ENCODE results near the gene ZDHHC3.
A peak's percentile ranks its signal among the peaks of the same experiment; 100 is the strongest.

The ZDHHC3 gene

DNA sequence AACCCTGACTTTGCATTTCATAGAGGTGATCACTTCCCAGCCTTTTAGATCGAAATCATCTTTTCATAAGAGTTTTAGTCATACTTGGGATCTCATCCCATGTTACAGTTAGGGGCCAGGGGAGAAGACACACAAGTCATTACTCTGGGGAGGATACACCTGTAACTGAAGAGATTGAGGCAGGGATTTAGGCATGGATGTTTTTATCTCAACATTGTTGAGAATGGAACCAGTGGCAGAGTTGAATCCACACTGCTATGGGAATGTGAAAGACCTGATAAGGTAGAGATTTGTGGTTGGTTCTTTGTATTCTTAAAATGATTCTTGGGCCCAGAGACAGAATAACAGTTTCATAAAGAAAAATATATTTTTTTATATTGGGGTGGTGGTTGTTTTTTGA, 33.9 kb upstream of the ZDHHC3 start:
- H3K4me1 ChIP-seq (ENCODE audit: control insufficient read depth, insufficient read depth, low read length) = peaks cover 61% of the 10 kb centered on the region
- H3K27me3 ChIP-seq (ENCODE audit: control insufficient read depth, insufficient read depth, low read length) = no peaks in the 10 kb centered on the region
- no peak overlapping the region for H3K4me2 ChIP-seq (ENCODE audit: low read length)
- H3K9ac ChIP-seq (ENCODE audit: low read depth, low read length) = no peak overlapping the region
- no peaks in the 10 kb centered on the region for H3K9me3 ChIP-seq (replicated peaks; ENCODE audit: low read length)
- H3K4me3 ChIP-seq (ENCODE audit: low read length) = no peak overlapping the region
- peaks cover 31% of the 10 kb centered on the region for H3K36me3 ChIP-seq (ENCODE audit: insufficient read depth, low read length)

DNA sequence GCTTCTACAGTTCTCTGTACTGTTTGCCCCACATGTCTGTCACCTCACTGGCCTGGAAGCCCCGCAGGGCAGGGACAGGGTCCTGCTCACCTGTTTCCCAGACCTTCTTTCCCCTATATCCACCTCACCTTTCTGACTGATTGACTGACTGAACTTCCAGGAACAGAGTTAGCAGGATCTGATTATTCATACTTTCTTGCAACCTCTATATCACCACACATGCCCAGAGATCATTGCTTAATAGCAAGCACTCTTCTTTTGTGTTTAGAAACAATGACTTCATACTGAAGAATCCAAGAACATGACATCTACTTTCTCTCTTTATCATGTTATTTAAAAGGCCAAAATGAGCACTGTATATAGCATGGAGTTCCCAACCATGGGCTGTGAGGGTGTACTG, 32.1 kb upstream of the ZDHHC3 start:
- H3K27me3 ChIP-seq (ENCODE audit: control insufficient read depth, insufficient read depth, low read length) = no peaks in the 10 kb centered on the region
- no peak overlapping the region for H3K4me3 ChIP-seq (ENCODE audit: low read length)
- peaks cover 53% of the 10 kb centered on the region for H3K4me1 ChIP-seq (ENCODE audit: control insufficient read depth, insufficient read depth, low read length)
- peaks cover 40% of the 10 kb centered on the region for H3K36me3 ChIP-seq (ENCODE audit: insufficient read depth, low read length)
- peak overlapping the region; percentile 24 for H3K9ac ChIP-seq (ENCODE audit: low read depth, low read length)
- no peaks in the 10 kb centered on the region for H3K9me3 ChIP-seq (replicated peaks; ENCODE audit: low read length)
- H3K4me2 ChIP-seq (ENCODE audit: low read length) = peak overlapping the region; percentile 23

- Histone ChIP-seq H3K27me3 (ENCODE audit: control insufficient read depth, insufficient read depth, low read length) (no peaks in the 10 kb centered on the region), H3K4me3 (ENCODE audit: low read length) (no peak overlapping the region), H3K9ac (ENCODE audit: low read depth, low read length) (no peak overlapping the region), H3K4me1 (ENCODE audit: control insufficient read depth, insufficient read depth, low read length) (peaks cover 43% of the 10 kb centered on the region), H3K36me3 (ENCODE audit: insufficient read depth, low read length) (peaks cover 44% of the 10 kb centered on the region), H3K4me2 (ENCODE audit: low read length) (no peak overlapping the region), H3K9me3 (replicated peaks; ENCODE audit: low read length) (no peaks in the 10 kb centered on the region)
Observed at GRCh38 chr3:45007091-45007490, 31.1 kb upstream of the ZDHHC3 start.

- peaks cover 19% of the 10 kb centered on the region for H3K4me1 ChIP-seq (ENCODE audit: control insufficient read depth, insufficient read depth, low read length)
- H3K36me3 ChIP-seq (ENCODE audit: insufficient read depth, low read length) = peaks cover 69% of the 10 kb centered on the region
- H3K9ac ChIP-seq (ENCODE audit: low read depth, low read length) = no peak overlapping the region
- no peaks in the 10 kb centered on the region for H3K27me3 ChIP-seq (ENCODE audit: control insufficient read depth, insufficient read depth, low read length)
- H3K4me2 ChIP-seq (ENCODE audit: low read length) = no peak overlapping the region
- no peak overlapping the region for H3K4me3 ChIP-seq (ENCODE audit: low read length)
- no peaks in the 10 kb centered on the region for H3K9me3 ChIP-seq (replicated peaks; ENCODE audit: low read length)
Observed at GRCh38 chr3:45003859-45004258, 27.9 kb upstream of the ZDHHC3 start.

DNA sequence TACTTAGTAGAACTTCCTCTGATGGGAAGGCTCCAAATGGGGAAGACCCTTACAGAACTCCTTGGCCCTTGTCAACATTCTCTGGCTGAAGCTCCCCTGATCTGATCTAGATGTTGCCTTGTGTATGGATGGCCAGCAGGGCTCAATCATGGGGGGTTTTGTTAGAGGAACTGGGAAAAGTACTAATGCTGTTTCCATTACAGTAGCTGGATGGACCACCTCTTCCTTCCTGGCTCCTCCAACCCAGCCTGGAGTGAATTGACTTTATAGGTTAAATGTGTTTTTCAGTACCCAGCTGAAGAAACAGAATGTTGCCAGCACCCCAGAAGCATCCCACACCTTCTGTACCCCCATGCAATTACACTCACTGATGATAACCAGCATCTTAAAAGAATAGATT, 27.4 kb upstream of the ZDHHC3 start:
- Histone ChIP-seq H3K27me3 (ENCODE audit: control insufficient read depth, insufficient read depth, low read length) (no peaks in the 10 kb centered on the region), H3K4me1 (ENCODE audit: control insufficient read depth, insufficient read depth, low read length) (peaks cover 15% of the 10 kb centered on the region), H3K4me3 (ENCODE audit: low read length) (no peak overlapping the region), H3K36me3 (ENCODE audit: insufficient read depth, low read length) (peaks cover 67% of the 10 kb centered on the region), H3K9ac (ENCODE audit: low read depth, low read length) (no peak overlapping the region), H3K9me3 (replicated peaks; ENCODE audit: low read length) (no peaks in the 10 kb centered on the region), H3K4me2 (ENCODE audit: low read length) (no peak overlapping the region)

DNA sequence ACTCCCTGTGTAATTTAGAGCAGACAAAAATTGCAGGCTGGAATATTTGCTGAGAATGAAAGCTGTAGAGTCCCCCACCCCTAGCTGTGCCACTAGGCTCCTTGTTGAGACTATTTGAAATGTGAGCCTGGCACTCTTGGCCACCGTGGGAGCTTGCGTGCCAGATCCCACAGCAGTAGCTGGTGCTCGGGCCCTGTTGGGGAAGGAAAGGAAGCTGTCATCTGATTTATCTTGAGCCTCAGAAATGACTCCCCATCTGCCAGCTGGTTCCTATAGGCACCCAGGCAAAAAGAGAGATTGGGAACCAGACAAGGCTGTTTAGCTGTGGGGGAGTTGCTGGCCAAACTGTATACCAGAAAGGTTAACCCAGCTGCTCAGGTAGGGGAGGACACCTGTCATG, 26.7 kb upstream of the ZDHHC3 start:
- H3K4me3 ChIP-seq (ENCODE audit: low read length) = no peak overlapping the region
- no peak overlapping the region for H3K4me2 ChIP-seq (ENCODE audit: low read length)
- no peaks in the 10 kb centered on the region for H3K27me3 ChIP-seq (ENCODE audit: control insufficient read depth, insufficient read depth, low read length)
- peaks cover 9% of the 10 kb centered on the region for H3K4me1 ChIP-seq (ENCODE audit: control insufficient read depth, insufficient read depth, low read length)
- H3K9ac ChIP-seq (ENCODE audit: low read depth, low read length) = no peak overlapping the region
- H3K36me3 ChIP-seq (ENCODE audit: insufficient read depth, low read length) = peaks cover 64% of the 10 kb centered on the region
- no peaks in the 10 kb centered on the region for H3K9me3 ChIP-seq (replicated peaks; ENCODE audit: low read length)

GRCh38 chr3:45002139-45002660, 26.2 kb upstream of the ZDHHC3 start:
- peaks cover 63% of the 10 kb centered on the region for H3K36me3 ChIP-seq (ENCODE audit: insufficient read depth, low read length)
- H3K4me3 ChIP-seq (ENCODE audit: low read length) = no peak overlapping the region
- peaks cover 4% of the 10 kb centered on the region for H3K4me1 ChIP-seq (ENCODE audit: control insufficient read depth, insufficient read depth, low read length)
- H3K4me2 ChIP-seq (ENCODE audit: low read length) = no peak overlapping the region
- no peak overlapping the region for H3K9ac ChIP-seq (ENCODE audit: low read depth, low read length)
- no peaks in the 10 kb centered on the region for H3K9me3 ChIP-seq (replicated peaks; ENCODE audit: low read length)
- H3K27me3 ChIP-seq (ENCODE audit: control insufficient read depth, insufficient read depth, low read length) = no peaks in the 10 kb centered on the region

- Histone ChIP-seq H3K36me3 (ENCODE audit: insufficient read depth, low read length) (peaks cover 65% of the 10 kb centered on the region), H3K4me2 (ENCODE audit: low read length) (no peak overlapping the region), H3K27me3 (ENCODE audit: control insufficient read depth, insufficient read depth, low read length) (no peaks in the 10 kb centered on the region)
Observed at GRCh38 chr3:45001738-45002137, 25.8 kb upstream of the ZDHHC3 start.

GRCh38 chr3:45000823-45001222, 24.8 kb upstream of the ZDHHC3 start:
- H3K27me3 ChIP-seq (ENCODE audit: control insufficient read depth, insufficient read depth, low read length) = no peaks in the 10 kb centered on the region
- H3K9ac ChIP-seq (ENCODE audit: low read depth, low read length) = no peak overlapping the region
- peaks cover 7% of the 10 kb centered on the region for H3K4me1 ChIP-seq (ENCODE audit: control insufficient read depth, insufficient read depth, low read length)
- no peak overlapping the region for H3K4me2 ChIP-seq (ENCODE audit: low read length)
- H3K4me3 ChIP-seq (ENCODE audit: low read length) = no peak overlapping the region
- peaks cover 74% of the 10 kb centered on the region for H3K36me3 ChIP-seq (ENCODE audit: insufficient read depth, low read length)
- no peaks in the 10 kb centered on the region for H3K9me3 ChIP-seq (replicated peaks; ENCODE audit: low read length)

More at GRCh38 chr3:45001738-45002137, 25.8 kb upstream of the ZDHHC3 start:
- Histone ChIP-seq H3K4me3 (ENCODE audit: low read length) (no peak overlapping the region), H3K9ac (ENCODE audit: low read depth, low read length) (no peak overlapping the region), H3K9me3 (replicated peaks; ENCODE audit: low read length) (no peaks in the 10 kb centered on the region), H3K4me1 (ENCODE audit: control insufficient read depth, insufficient read depth, low read length) (peaks cover 4% of the 10 kb centered on the region)

- Histone ChIP-seq H3K9ac (ENCODE audit: low read depth, low read length) (no peak overlapping the region), H3K4me2 (ENCODE audit: low read length) (no peak overlapping the region), H3K27me3 (ENCODE audit: control insufficient read depth, insufficient read depth, low read length) (no peaks in the 10 kb centered on the region), H3K4me1 (ENCODE audit: control insufficient read depth, insufficient read depth, low read length) (peaks cover 13% of the 10 kb centered on the region), H3K4me3 (ENCODE audit: low read length) (no peak overlapping the region), H3K36me3 (ENCODE audit: insufficient read depth, low read length) (peaks cover 66% of the 10 kb centered on the region), H3K9me3 (replicated peaks; ENCODE audit: low read length) (no peaks in the 10 kb centered on the region)
Observed at GRCh38 chr3:44999782-45000181, 23.8 kb upstream of the ZDHHC3 start.

- H3K9me3 ChIP-seq (replicated peaks; ENCODE audit: low read length) = no peaks in the 10 kb centered on the region
- H3K4me2 ChIP-seq (ENCODE audit: low read length) = no peak overlapping the region
- H3K4me3 ChIP-seq (ENCODE audit: low read length) = no peak overlapping the region
- H3K36me3 ChIP-seq (ENCODE audit: insufficient read depth, low read length) = peaks cover 61% of the 10 kb centered on the region
- H3K4me1 ChIP-seq (ENCODE audit: control insufficient read depth, insufficient read depth, low read length) = peaks cover 38% of the 10 kb centered on the region
- H3K9ac ChIP-seq (ENCODE audit: low read depth, low read length) = no peak overlapping the region
- H3K27me3 ChIP-seq (ENCODE audit: control insufficient read depth, insufficient read depth, low read length) = no peaks in the 10 kb centered on the region
Observed at GRCh38 chr3:44996556-44996969, 20.6 kb upstream of the ZDHHC3 start.

- no peaks in the 10 kb centered on the region for H3K27me3 ChIP-seq (ENCODE audit: control insufficient read depth, insufficient read depth, low read length)
- peaks cover 38% of the 10 kb centered on the region for H3K4me1 ChIP-seq (ENCODE audit: control insufficient read depth, insufficient read depth, low read length)
- H3K9ac ChIP-seq (ENCODE audit: low read depth, low read length) = no peak overlapping the region
- no peaks in the 10 kb centered on the region for H3K9me3 ChIP-seq (replicated peaks; ENCODE audit: low read length)
- peaks cover 62% of the 10 kb centered on the region for H3K36me3 ChIP-seq (ENCODE audit: insufficient read depth, low read length)
- H3K4me2 ChIP-seq (ENCODE audit: low read length) = peak overlapping the region; percentile 33
- H3K4me3 ChIP-seq (ENCODE audit: low read length) = no peak overlapping the region
Observed at GRCh38 chr3:44995142-44995770, 19.3 kb upstream of the ZDHHC3 start.

Data from skeletal muscle satellite cell (primary cell).